ENCODE results near the gene TBC1D17.

- TF ChIP-seq CTCF (IDR thresholded peaks at IDR 0.05) = no peak
- no peak for TF ChIP-seq POLR2A (IDR thresholded peaks at IDR 0.05)
- TF ChIP-seq POLR2AphosphoS5 (IDR thresholded peaks at IDR 0.05) = no peak
Measured at GRCh38 chr19:49916839-49917733, 39.6 kb downstream of the TBC1D17 start.
